ENCODE data around the gene OR4Q2. TPM values are rescaled to one million over a fixed set of nuclear protein-coding genes. Genes with fewer than 3 reads are reported as not detected.

OR4Q2 gene
- total RNA-seq, 1 donor from 2014 or later = not detected

DNA sequence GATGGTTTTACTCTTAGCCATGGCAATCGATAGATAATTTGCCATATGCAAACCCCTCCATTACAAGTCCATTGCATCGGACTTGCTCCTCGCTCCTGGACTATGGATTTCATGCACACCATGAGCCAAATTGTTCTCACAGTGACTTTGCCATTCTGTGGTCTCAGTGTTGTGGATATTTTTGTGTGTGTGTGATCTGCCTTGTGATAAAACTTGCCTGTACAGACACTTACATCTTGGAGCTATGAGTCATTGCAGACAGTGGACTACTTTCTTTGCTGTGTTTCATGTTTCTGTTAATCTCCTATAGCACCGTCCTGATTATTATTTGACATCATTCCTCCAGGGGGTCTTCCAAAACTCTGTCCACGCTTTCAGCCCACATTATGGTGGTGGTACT lies 42.3 kb downstream of the OR4Q2 start:
- no peak overlapping the region for H3K27ac ChIP-seq (replicated peaks)
- H3K4me3 ChIP-seq = no peak overlapping the region
- no peak for DNase-seq
- H3K36me3 ChIP-seq = no peaks in the 10 kb centered on the region
- TF ChIP-seq, protein P1, sequence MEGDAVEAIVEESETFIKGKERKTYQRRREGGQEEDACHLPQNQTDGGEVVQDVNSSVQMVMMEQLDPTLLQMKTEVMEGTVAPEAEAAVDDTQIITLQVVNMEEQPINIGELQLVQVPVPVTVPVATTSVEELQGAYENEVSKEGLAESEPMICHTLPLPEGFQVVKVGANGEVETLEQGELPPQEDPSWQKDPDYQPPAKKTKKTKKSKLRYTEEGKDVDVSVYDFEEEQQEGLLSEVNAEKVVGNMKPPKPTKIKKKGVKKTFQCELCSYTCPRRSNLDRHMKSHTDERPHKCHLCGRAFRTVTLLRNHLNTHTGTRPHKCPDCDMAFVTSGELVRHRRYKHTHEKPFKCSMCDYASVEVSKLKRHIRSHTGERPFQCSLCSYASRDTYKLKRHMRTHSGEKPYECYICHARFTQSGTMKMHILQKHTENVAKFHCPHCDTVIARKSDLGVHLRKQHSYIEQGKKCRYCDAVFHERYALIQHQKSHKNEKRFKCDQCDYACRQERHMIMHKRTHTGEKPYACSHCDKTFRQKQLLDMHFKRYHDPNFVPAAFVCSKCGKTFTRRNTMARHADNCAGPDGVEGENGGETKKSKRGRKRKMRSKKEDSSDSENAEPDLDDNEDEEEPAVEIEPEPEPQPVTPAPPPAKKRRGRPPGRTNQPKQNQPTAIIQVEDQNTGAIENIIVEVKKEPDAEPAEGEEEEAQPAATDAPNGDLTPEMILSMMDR (IDR thresholded peaks at IDR 0.05; ENCODE audit: borderline replicate concordance) = no peak
- intact Hi-C loops (cut with micrococcal nuclease) = no loop called here
- H3K27me3 ChIP-seq (ENCODE audit: low read depth) = no peaks in the 10 kb centered on the region
- no peaks in the 10 kb centered on the region for H3K4me1 ChIP-seq
- peaks cover 6% of the 10 kb centered on the region for H3K9me3 ChIP-seq (replicated peaks)

- Histone ChIP-seq H3K4me1 (no peaks in the 10 kb centered on the region), H3K36me3 (no peaks in the 10 kb centered on the region), H3K4me3 (no peak overlapping the region), H3K27ac (replicated peaks) (no peak overlapping the region), H3K27me3 (ENCODE audit: low read depth) (no peaks in the 10 kb centered on the region), H3K9me3 (replicated peaks) (no peaks in the 10 kb centered on the region)
- TF ChIP-seq, protein P1 (IDR thresholded peaks at IDR 0.05; ENCODE audit: borderline replicate concordance) = no peak
- DNase-seq = no peak
- intact Hi-C loops (cut with micrococcal nuclease) = no loop called here
These were observed 46.2 kb downstream of the OR4Q2 start for GRCh38 chr14:20048202-20048601.

Other genes with a start within 250 kb of the OR4Q2 start
- gene OR4M1, start 228.7 kb upstream of the OR4Q2 start, total RNA-seq = not detected
- gene OR4N2, start 198.4 kb upstream of the OR4Q2 start, total RNA-seq = not detected
- gene OR4K2, start 127.0 kb upstream of the OR4Q2 start, total RNA-seq = not detected
- gene OR4K5, start 81.6 kb upstream of the OR4Q2 start, total RNA-seq = not detected
- gene OR4K1, start 71.2 kb upstream of the OR4Q2 start, total RNA-seq = not detected
- not detected for gene OR4K15, start 26.6 kb upstream of the OR4Q2 start, total RNA-seq
- not detected for gene OR4K14, start 17.1 kb downstream of the OR4Q2 start, total RNA-seq
- gene OR4K13, start 33.9 kb downstream of the OR4Q2 start, total RNA-seq = not detected
- gene OR4L1, start 57.9 kb downstream of the OR4Q2 start, total RNA-seq = not detected
- gene OR4K17, start 108.6 kb downstream of the OR4Q2 start, total RNA-seq = not detected
- not detected for gene OR4N5, start 136.7 kb downstream of the OR4Q2 start, total RNA-seq
- not detected for gene OR11G2, start 188.7 kb downstream of the OR4Q2 start, total RNA-seq
- not detected for gene OR11H6, start 221.5 kb downstream of the OR4Q2 start, total RNA-seq
- not detected for gene OR11H7, start 226.8 kb downstream of the OR4Q2 start, total RNA-seq
- gene OR11H4, start 237.1 kb downstream of the OR4Q2 start, total RNA-seq = not detected